DND-41 (cell line): ENCODE measurements around the gene VGLL1.

ENCODE experiments used
- ATAC-seq: fragments of 200-7000 bp; cut with Tn5 transposase; 3 replicates; pipeline ENCODE4 v1.9.1; 2021; ENCODE audit warnings: low read depth; ENCODE audit not compliant: insufficient read depth
- DNase-seq: peaks from one replicate; pipeline ENCODE4 v3.0.0-alpha.2; 2020
- H2AFZ ChIP-seq: 2 replicates; pipeline ENCODE4 v1.6.0; 2012; ENCODE audit warnings: low read depth, low read length
- H3K27ac ChIP-seq: 2 replicates; pipeline ENCODE4 v1.5.1; 2012; ENCODE audit warnings: low read length, inconsistent platforms
- H3K27me3 ChIP-seq: fragments of 200-600 bp; sonication (generic); 2 replicates; pipeline ENCODE4 v1.6.0; 2012; ENCODE audit warnings: low read length, mild to moderate bottlenecking, inconsistent platforms; ENCODE audit not compliant: insufficient read depth, poor library complexity
- H3K36me3 ChIP-seq: 2 replicates; pipeline ENCODE4 v1.5.1; 2012; ENCODE audit warnings: low read length, inconsistent platforms; ENCODE audit not compliant: insufficient read depth
- H3K4me1 ChIP-seq: 2 replicates; pipeline ENCODE4 v1.5.1; 2012; ENCODE audit warnings: mild to moderate bottlenecking, low read length; ENCODE audit not compliant: insufficient read depth
- H3K4me2 ChIP-seq: 2 replicates; pipeline ENCODE4 v1.6.0; 2012; ENCODE audit warnings: mild to moderate bottlenecking, moderate library complexity, low read length, inconsistent platforms; ENCODE audit not compliant: insufficient read depth
- H3K4me3 ChIP-seq, 2 experiments: fragments of 200-600 bp in 1 of 2; shearing (Covaris generic) in 1 of 2; 2 replicates each; pipeline ENCODE4 v1.5.1; 2012 to 2016; ENCODE audit warnings: inconsistent platforms in 2 of 2, low read length in 2 of 2, mild to moderate bottlenecking in 2 of 2, low read depth in 1 of 2, moderate library complexity in 1 of 2
- H3K79me2 ChIP-seq: 2 replicates; pipeline ENCODE4 v1.6.0; 2012; ENCODE audit warnings: low read length, inconsistent platforms; ENCODE audit not compliant: insufficient read depth
- H3K9ac ChIP-seq: 2 replicates; pipeline ENCODE4 v1.6.0; 2012; ENCODE audit warnings: low read depth, mild to moderate bottlenecking, inconsistent platforms, low read length, moderate library complexity
- H3K9me3 ChIP-seq: 2 replicates; pipeline ENCODE4 v1.5.1; 2012; ENCODE audit warnings: low read length, moderate library complexity, mild to moderate bottlenecking, inconsistent platforms; ENCODE audit not compliant: insufficient read depth, severe bottlenecking
- H4K20me1 ChIP-seq: 2 replicates; pipeline ENCODE4 v1.6.0; 2012; ENCODE audit warnings: low read length; ENCODE audit not compliant: insufficient read depth
- CTCF ChIP-seq: IDR thresholded peaks from 2 replicates; pipeline ENCODE4 v1.5.1; 2012; ENCODE audit warnings: borderline replicate concordance, low read length, moderate library complexity, mild to moderate bottlenecking; ENCODE audit not compliant: poor library complexity, severe bottlenecking; ENCODE audit errors: extremely low read depth
- EZH2 ChIP-seq: IDR thresholded peaks from 3 replicates; pipeline ENCODE4 v1.6.1; 2012; ENCODE audit warnings: borderline replicate concordance, low read depth, mild to moderate bottlenecking, moderate library complexity, low read length, inconsistent platforms; ENCODE audit not compliant: severe bottlenecking

The VGLL1 gene

GRCh38 chrX:136496764-136497555, 35.1 kb upstream of the VGLL1 start:
- Histone ChIP-seq H3K4me2 (peak overlapping the region; percentile 69), H3K9me3 (no peaks in the 10 kb centered on the region), H3K27ac (peak overlapping the region; percentile 88), H3K79me2 (peaks cover 23% of the 10 kb centered on the region), H3K4me3 (peak overlapping the region; percentile 83 to 91; a peak in 3 of 4 replicates), H3K4me1 (peaks cover 29% of the 10 kb centered on the region), H2AFZ (peak overlapping the region; percentile 93), H3K36me3 (peaks cover 22% of the 10 kb centered on the region), H3K9ac (peak overlapping the region; percentile 80), H3K27me3 (no peaks in the 10 kb centered on the region), H4K20me1 (no peaks in the 10 kb centered on the region)
- DNase-seq (peak; percentile 90), ATAC-seq (peak; percentile 75)
- TF ChIP-seq CTCF (no peak), EZH2 (no peak)

- Histone ChIP-seq H3K27ac (peak within 1 kb of the TSS; percentile 88), H3K27me3 (no peaks in the 10 kb centered on the region), H3K9ac (peak within 1 kb of the TSS; percentile 80), H3K4me2 (peak within 1 kb of the TSS; percentile 69), H3K36me3 (peaks cover 27% of the 10 kb centered on the region), H3K4me3 (peak within 1 kb of the TSS; percentile 83 to 91), H4K20me1 (no peaks in the 10 kb centered on the region), H3K79me2 (peaks cover 23% of the 10 kb centered on the region), H3K4me1 (peaks cover 29% of the 10 kb centered on the region), H2AFZ (peak within 1 kb of the TSS; percentile 93), H3K9me3 (no peaks in the 10 kb centered on the region)
- DNase-seq (no peak), ATAC-seq (peak; percentile 23)
- no peak for TF ChIP-seq CTCF
- TF ChIP-seq EZH2: no peak
These were observed 34.4 kb upstream of the VGLL1 start, which contains the start of gene HTATSF1 for GRCh38 chrX:136497556-136498052. TSS of gene HTATSF1 (plus strand) at chrX:136497592. CDS start at chrX:136497685, 93 bp downstream.

- peaks cover 5% of the 10 kb centered on the region; the same call in 1 of the 2 replicates for H3K4me1 ChIP-seq
- no peaks in the 10 kb centered on the region for H3K27me3 ChIP-seq
- H3K4me2 ChIP-seq: no peak overlapping the region
- no peak overlapping the region for H2AFZ ChIP-seq
- no peak for TF ChIP-seq CTCF
- TF ChIP-seq EZH2: no peak
- H3K27ac ChIP-seq: no peak overlapping the region
- ATAC-seq: no peak
- no peak overlapping the region for H3K9ac ChIP-seq
- DNase-seq: no peak
- no peaks in the 10 kb centered on the region for H4K20me1 ChIP-seq
- H3K9me3 ChIP-seq: no peaks in the 10 kb centered on the region
- H3K79me2 ChIP-seq: no peaks in the 10 kb centered on the region
- H3K36me3 ChIP-seq: no peaks in the 10 kb centered on the region
- H3K4me3 ChIP-seq: no peak overlapping the region
These were observed 12.9 kb upstream of the VGLL1 start for GRCh38 chrX:136519069-136519468.
